Mesenchymal stem cell (in vitro differentiated cells and primary cell): Measurements from ENCODE around the gene NUDT1.

Experiments used
- DNase-seq: peaks from one replicate; pipeline ENCODE4 v3.0.0-alpha.2; 2013
- H2AFZ ChIP-seq: one replicate; pipeline ENCODE4 v1.6.1; 2013; ENCODE audit warnings: low read depth, mild to moderate bottlenecking, control low read depth, inconsistent platforms, low read length, moderate library complexity
- H2AK5ac ChIP-seq: 2 replicates; pipeline ENCODE4 v1.6.1; 2013; ENCODE audit warnings: low read length, moderate library complexity, mild to moderate bottlenecking, inconsistent platforms; ENCODE audit not compliant: severe bottlenecking
- H2BK120ac ChIP-seq: one replicate; pipeline ENCODE4 v1.6.1; 2013; ENCODE audit warnings: low read depth, mild to moderate bottlenecking, inconsistent platforms, low read length, moderate library complexity
- H2BK12ac ChIP-seq, 2 experiments: one replicate each; pipeline ENCODE4 v1.6.1; 2013; ENCODE audit warnings: inconsistent platforms in 2 of 2, low read length in 2 of 2, mild to moderate bottlenecking in 2 of 2, moderate library complexity in 2 of 2, control low read depth in 1 of 2
- H2BK15ac ChIP-seq: one replicate; pipeline ENCODE4 v1.6.1; 2013; ENCODE audit warnings: mild to moderate bottlenecking, low read depth, inconsistent platforms; ENCODE audit not compliant: poor library complexity, severe bottlenecking
- H2BK5ac ChIP-seq: 2 replicates; pipeline ENCODE4 v1.6.1; 2013; ENCODE audit warnings: low read depth, mild to moderate bottlenecking, low read length, control low read depth, inconsistent platforms; ENCODE audit not compliant: poor library complexity, severe bottlenecking
- H3K14ac ChIP-seq, 2 experiments: one replicate each; pipeline ENCODE4 v1.6.1; 2013; ENCODE audit warnings: inconsistent platforms in 2 of 2, low read length in 2 of 2, control low read depth in 1 of 2, mild to moderate bottlenecking in 1 of 2, moderate library complexity in 1 of 2
- H3K18ac ChIP-seq, 2 experiments: one replicate each; pipeline ENCODE4 v1.6.1; 2013; ENCODE audit warnings: inconsistent platforms in 2 of 2, low read length in 2 of 2, control low read depth in 1 of 2, low read depth in 1 of 2, mild to moderate bottlenecking in 1 of 2
- H3K23ac ChIP-seq, 2 experiments: one replicate each; pipeline ENCODE4 v1.6.1; 2013; ENCODE audit warnings: inconsistent platforms in 2 of 2, low read length in 2 of 2, mild to moderate bottlenecking in 2 of 2, moderate library complexity in 2 of 2, control low read depth in 1 of 2
- H3K27ac ChIP-seq: 2 replicates; pipeline ENCODE4 v1.5.1; 2013; ENCODE audit warnings: mild to moderate bottlenecking, moderate library complexity, low read length, control low read depth, inconsistent platforms; ENCODE audit not compliant: poor library complexity, severe bottlenecking
- H3K27me3 ChIP-seq, 2 experiments: 2 replicates each; pipeline versions ENCODE4 v1.6.1 to v1.7.0; 2013; ENCODE audit warnings: low read length in 2 of 2, mild to moderate bottlenecking in 2 of 2, moderate library complexity in 2 of 2, control low read depth in 1 of 2, inconsistent platforms in 1 of 2; ENCODE audit not compliant: control insufficient read depth in 1 of 2, insufficient read depth in 1 of 2
- H3K36me3 ChIP-seq, 2 experiments: 2 replicates each; pipeline versions ENCODE4 v1.6.1 to v1.7.0; 2013; ENCODE audit warnings: low read length in 2 of 2, control low read depth in 1 of 2, inconsistent platforms in 1 of 2, low read depth in 1 of 2, mild to moderate bottlenecking in 1 of 2; ENCODE audit not compliant: insufficient read depth in 2 of 2, control insufficient read depth in 1 of 2
- H3K4ac ChIP-seq, 2 experiments: one replicate each; pipeline ENCODE4 v1.6.1; 2013; ENCODE audit warnings: inconsistent platforms in 2 of 2, low read length in 2 of 2, mild to moderate bottlenecking in 2 of 2, moderate library complexity in 2 of 2, control low read depth in 1 of 2, low read depth in 1 of 2
- H3K4me1 ChIP-seq: 2 replicates; pipeline ENCODE4 v1.6.1; 2013; ENCODE audit warnings: low read depth, low read length, control low read depth; ENCODE audit not compliant: control insufficient read depth, insufficient read depth
- H3K4me2 ChIP-seq: 2 replicates; pipeline ENCODE4 v1.6.1; 2013; ENCODE audit warnings: low read length, mild to moderate bottlenecking, inconsistent platforms; ENCODE audit not compliant: poor library complexity, severe bottlenecking
- H3K4me3 ChIP-seq, 2 experiments: 2 replicates each; pipeline versions ENCODE4 v1.5.1 to v1.7.0; 2013; ENCODE audit warnings: low read length in 2 of 2, mild to moderate bottlenecking in 2 of 2, control low read depth in 1 of 2, low read depth in 1 of 2; ENCODE audit not compliant: insufficient read depth in 1 of 2
- H3K79me1 ChIP-seq: replicated peaks from 2 replicates; pipeline ENCODE4 v1.6.1; 2013; ENCODE audit warnings: mild to moderate bottlenecking, control low read depth, low read length, inconsistent platforms; ENCODE audit not compliant: poor library complexity, severe bottlenecking
- H3K9ac ChIP-seq: 2 replicates; pipeline ENCODE4 v1.7.0; 2013; ENCODE audit warnings: mild to moderate bottlenecking, low read length, moderate library complexity
- H3K9me3 ChIP-seq: 2 replicates; pipeline ENCODE4 v1.7.0; 2013; ENCODE audit warnings: mild to moderate bottlenecking, low read length; ENCODE audit not compliant: control insufficient read depth
- H4K8ac ChIP-seq: one replicate; pipeline ENCODE4 v1.6.1; 2013; ENCODE audit warnings: inconsistent platforms, mild to moderate bottlenecking, low read length, moderate library complexity
- H4K91ac ChIP-seq: one replicate; pipeline ENCODE4 v1.6.1; 2013; ENCODE audit warnings: mild to moderate bottlenecking, low read length, inconsistent platforms
- WGBS: methylation state at CpG from one replicate; pipeline ENCODE4 v1.1.7; 2013; ENCODE audit warnings: mixed read lengths; 5-methylcytosine and 5-hydroxymethylcytosine counted together

Gene NUDT1

DNA sequence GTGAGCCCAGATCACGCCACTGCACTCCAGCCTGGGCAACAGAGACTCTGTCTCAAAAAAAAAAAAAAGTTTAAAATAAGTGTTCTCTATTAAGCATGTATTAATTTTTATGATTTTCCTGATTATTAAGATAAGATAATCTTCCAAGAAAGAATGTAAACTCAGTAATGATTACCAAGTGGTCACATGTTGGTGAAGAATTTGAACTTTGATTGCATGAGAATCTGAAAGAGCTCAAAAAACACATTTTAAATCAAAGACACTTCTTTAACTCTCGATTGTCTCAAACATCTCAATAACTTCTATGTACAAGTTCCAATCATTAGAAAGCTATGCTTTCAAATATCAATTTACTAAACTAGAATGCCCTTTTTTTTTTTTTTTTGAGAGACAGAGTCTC, 38.4 kb downstream of the NUDT1 start:
- H4K8ac ChIP-seq = no peak overlapping the region
- H3K23ac ChIP-seq = no peak overlapping the region
- H2AK5ac ChIP-seq = no peak overlapping the region
- peaks cover 11 to 27% of the 10 kb centered on the region in 2 experiments for H3K36me3 ChIP-seq
- no peaks in the 10 kb centered on the region for H3K27me3 ChIP-seq
- no peak overlapping the region for H3K4me3 ChIP-seq
- H2BK12ac ChIP-seq = no peak overlapping the region
- H2BK15ac ChIP-seq = no peak overlapping the region
- DNase-seq = peak; percentile 5
- H3K9ac ChIP-seq = no peak overlapping the region
- no peak overlapping the region for H3K18ac ChIP-seq
- peaks cover 30% of the 10 kb centered on the region for H3K79me1 ChIP-seq
- no peak overlapping the region for H2AFZ ChIP-seq
- no peak overlapping the region for H2BK120ac ChIP-seq
- H2BK5ac ChIP-seq = no peak overlapping the region
- no peak overlapping the region for H3K14ac ChIP-seq
- no peak overlapping the region for H3K27ac ChIP-seq
- no peak overlapping the region for H3K4me2 ChIP-seq
- H3K4ac ChIP-seq = no peak overlapping the region
- 88% methylated on average over 1 of the region's 2 CpGs for WGBS
- no peak overlapping the region for H4K91ac ChIP-seq
- peaks cover 6% of the 10 kb centered on the region for H3K4me1 ChIP-seq
- H3K9me3 ChIP-seq = no peaks in the 10 kb centered on the region

DNA sequence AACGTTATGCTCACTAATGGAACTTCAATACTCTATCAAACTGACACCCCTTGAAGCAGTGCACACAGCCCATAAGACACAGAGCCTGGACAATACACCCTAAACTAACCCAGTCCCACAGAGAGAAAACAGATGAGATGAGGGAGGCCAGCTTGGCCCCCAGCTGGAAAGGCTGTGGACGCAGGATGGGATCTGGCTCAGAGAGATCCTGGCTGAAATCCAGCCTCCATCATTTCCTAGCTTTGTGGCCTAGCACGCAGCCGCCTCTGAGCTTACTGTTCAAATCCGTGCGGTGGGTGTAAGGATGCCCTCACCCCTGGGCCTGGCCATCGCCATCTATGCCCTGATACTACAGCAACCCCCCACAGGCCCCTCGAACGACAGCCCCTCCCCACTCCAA, 39.5 kb downstream of the NUDT1 start:
- Histone ChIP-seq H3K23ac (no peak overlapping the region), H2BK120ac (no peak overlapping the region), H3K4me3 (no peak overlapping the region), H2BK5ac (no peak overlapping the region), H2BK12ac (no peak overlapping the region), H3K14ac (no peak overlapping the region), H3K9me3 (no peaks in the 10 kb centered on the region), H2AFZ (no peak overlapping the region), H2BK15ac (no peak overlapping the region), H4K8ac (no peak overlapping the region), H2AK5ac (no peak overlapping the region), H4K91ac (no peak overlapping the region), H3K4me1 (peaks cover 6% of the 10 kb centered on the region), H3K36me3 (peaks cover 11 to 21% of the 10 kb centered on the region in 2 experiments), H3K18ac (no peak overlapping the region), H3K4me2 (no peak overlapping the region), H3K27ac (no peak overlapping the region), H3K4ac (no peak overlapping the region), H3K9ac (peak overlapping the region; percentile 70), H3K27me3 (no peaks in the 10 kb centered on the region), H3K79me1 (peaks cover 28% of the 10 kb centered on the region)
- peak; percentile 7 for DNase-seq
- 94% methylated on average over 7 of the region's 9 CpGs for WGBS

GRCh38 chr7:2282185-2282751, 40.2 kb downstream of the NUDT1 start:
- Histone ChIP-seq H3K79me1 (peaks cover 28% of the 10 kb centered on the region), H3K18ac (no peak overlapping the region), H2AFZ (no peak overlapping the region), H4K8ac (no peak overlapping the region), H3K27ac (no peak overlapping the region), H2BK5ac (no peak overlapping the region), H3K4me1 (peaks cover 6% of the 10 kb centered on the region), H3K4ac (no peak overlapping the region), H2BK15ac (no peak overlapping the region), H2AK5ac (no peak overlapping the region), H4K91ac (no peak overlapping the region), H3K9me3 (no peaks in the 10 kb centered on the region), H3K4me2 (no peak overlapping the region), H3K36me3 (peaks cover 4 to 16% of the 10 kb centered on the region in 2 experiments), H2BK120ac (no peak overlapping the region), H3K27me3 (no peaks in the 10 kb centered on the region), H2BK12ac (no peak overlapping the region), H3K9ac (peak overlapping the region; percentile 70), H3K4me3 (no peak overlapping the region), H3K23ac (peak overlapping the region in 1 of 2 experiments; percentile 74), H3K14ac (no peak overlapping the region)
- no peak for DNase-seq
- 81% methylated on average over 14 of the region's 14 CpGs for WGBS

GRCh38 chr7:2283074-2283473, 41.0 kb downstream of the NUDT1 start:
- no peak for DNase-seq
- H2AK5ac ChIP-seq = no peak overlapping the region
- H2BK120ac ChIP-seq = no peak overlapping the region
- H3K4ac ChIP-seq = no peak overlapping the region
- no peaks in the 10 kb centered on the region for H3K27me3 ChIP-seq
- no peak overlapping the region for H2AFZ ChIP-seq
- H3K18ac ChIP-seq = no peak overlapping the region
- no peak overlapping the region for H2BK5ac ChIP-seq
- H2BK12ac ChIP-seq = no peak overlapping the region
- no peak overlapping the region for H3K4me3 ChIP-seq
- no peak overlapping the region for H4K91ac ChIP-seq
- no peak overlapping the region for H4K8ac ChIP-seq
- H3K14ac ChIP-seq = no peak overlapping the region
- peaks cover under 1 to 10% of the 10 kb centered on the region in 2 experiments for H3K36me3 ChIP-seq
- H3K79me1 ChIP-seq = peaks cover 23% of the 10 kb centered on the region
- no peak overlapping the region for H3K23ac ChIP-seq
- H3K4me1 ChIP-seq = peaks cover 6% of the 10 kb centered on the region
- no peaks in the 10 kb centered on the region for H3K9me3 ChIP-seq
- no peak overlapping the region for H3K9ac ChIP-seq
- 94% methylated on average over 17 of the region's 20 CpGs for WGBS
- H3K4me2 ChIP-seq = no peak overlapping the region
- H2BK15ac ChIP-seq = no peak overlapping the region
- no peak overlapping the region for H3K27ac ChIP-seq
